Fibroblast of upper back skin (primary cell): ENCODE data around the gene MACROD2.
A peak's percentile ranks its signal among the peaks of the same experiment; 100 is the strongest.
"Not testable (repeated sequence)": the region's sequence is repeated elsewhere in the genome, so short reads cannot be mapped to it uniquely, and the experiment has no call there.

Source experiments
- DNase-seq: peaks from one replicate; pipeline ENCODE4 v3.0.0-alpha.2; 2013

The MACROD2 gene

GRCh38 chr20:15075586-15075985 is 1080.3 kb downstream of the MACROD2 start:
- DNase-seq = no peak

DNA sequence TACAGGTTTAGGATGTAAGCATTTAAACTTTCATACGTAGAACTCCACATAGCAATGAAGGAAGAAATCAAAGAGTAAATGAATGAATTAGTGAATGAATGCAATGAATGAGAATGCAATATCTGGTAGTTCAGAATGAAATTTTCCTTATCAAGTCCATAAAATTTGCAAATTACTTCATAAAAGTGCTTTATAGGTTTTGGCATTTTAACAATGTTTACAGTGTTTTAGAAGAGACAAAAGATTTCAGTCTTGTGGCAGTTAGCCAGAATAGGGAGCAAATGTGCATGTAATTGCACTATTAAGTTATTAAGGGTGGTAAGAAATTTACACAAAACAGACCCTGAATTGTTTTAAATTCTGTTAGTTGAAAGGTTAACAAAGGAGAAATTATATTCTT is 1081.5 kb downstream of the MACROD2 start:
- DNase-seq = no peak

- no peak for DNase-seq
Observed at GRCh38 chr20:15077733-15078250, 1082.5 kb downstream of the MACROD2 start.

- no peak for DNase-seq
Observed at GRCh38 chr20:15079594-15080340, 1084.5 kb downstream of the MACROD2 start.

GRCh38 chr20:15081261-15081660 is 1085.9 kb downstream of the MACROD2 start:
- DNase-seq = no peak

- DNase-seq = peak; percentile 25
Observed at GRCh38 chr20:15091421-15092037, 1096.2 kb downstream of the MACROD2 start.

GRCh38 chr20:15098351-15098750 is 1103.0 kb downstream of the MACROD2 start:
- DNase-seq = no peak

GRCh38 chr20:15099130-15099529 is 1103.8 kb downstream of the MACROD2 start:
- no peak for DNase-seq

DNA sequence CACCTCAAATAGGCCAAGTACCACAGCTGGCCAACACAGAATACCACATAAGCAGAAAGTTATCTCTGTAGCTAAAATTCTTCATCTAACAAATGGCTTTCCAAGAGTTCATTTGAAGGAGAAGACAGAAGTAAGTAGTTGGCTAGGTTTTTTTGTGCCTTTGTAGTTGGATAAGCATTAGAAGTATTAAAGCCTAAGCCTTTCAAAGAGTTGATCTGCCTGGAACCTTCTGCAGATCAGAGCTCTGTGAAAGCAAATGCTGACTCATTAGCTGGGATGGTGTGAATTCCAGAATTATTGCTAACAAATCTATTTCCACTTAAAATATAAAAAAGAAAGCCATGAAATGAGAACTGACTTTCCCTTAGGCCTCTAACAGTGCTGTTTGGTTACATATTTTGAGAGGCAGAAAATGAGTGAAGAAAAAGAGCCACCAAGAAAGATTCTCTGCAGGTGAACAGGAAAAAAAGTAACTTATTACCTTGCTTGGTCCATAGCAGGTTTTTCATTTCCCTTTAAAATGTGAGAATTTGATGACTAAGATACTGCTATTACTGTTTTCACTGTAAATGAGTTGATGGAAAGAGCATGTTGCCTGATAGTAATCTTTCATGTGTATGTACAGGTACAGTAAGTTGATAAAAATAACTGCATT is 1105.3 kb downstream of the MACROD2 start:
- DNase-seq = peak; percentile 26

DNA sequence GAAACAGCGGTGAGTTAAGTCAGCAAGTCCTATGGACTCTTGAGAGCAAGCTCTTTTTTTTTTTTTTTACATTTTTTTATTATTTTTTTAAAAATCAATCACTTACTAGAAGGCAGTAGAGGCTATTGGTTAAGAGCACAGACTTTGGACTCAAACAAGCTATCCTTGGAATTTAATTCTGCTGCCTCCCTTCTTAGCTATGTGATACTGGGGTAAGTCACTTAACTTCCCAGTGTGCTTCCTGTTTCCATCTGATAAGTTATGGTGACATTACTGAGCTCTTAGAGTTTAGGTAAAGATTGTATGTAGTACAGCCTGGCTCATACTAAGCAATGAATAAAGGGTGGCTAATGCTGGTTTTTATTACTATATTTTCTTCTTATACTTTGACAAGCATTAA is 1112.6 kb downstream of the MACROD2 start:
- no peak for DNase-seq

GRCh38 chr20:15109494-15109893 is 1114.2 kb downstream of the MACROD2 start:
- no peak for DNase-seq

DNA sequence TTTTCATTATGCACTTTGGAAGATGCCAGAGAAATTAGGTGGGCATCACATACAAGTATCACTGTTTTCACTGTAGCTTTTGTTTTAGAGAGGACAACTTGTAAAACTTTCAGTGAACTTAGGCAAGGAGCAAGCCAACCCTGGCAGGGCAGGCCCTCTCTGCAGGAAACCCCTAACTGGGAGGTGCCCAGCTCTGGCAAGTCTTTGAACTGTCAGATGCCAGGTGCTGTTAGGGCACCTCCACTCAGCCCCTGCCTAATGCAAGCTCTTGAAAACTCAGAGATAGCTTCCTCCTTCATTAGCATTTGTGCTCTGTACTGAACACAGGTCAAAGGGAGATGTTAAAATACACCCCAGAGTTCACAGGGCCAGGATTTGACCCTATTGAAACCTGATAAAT is 1116.3 kb downstream of the MACROD2 start:
- no peak for DNase-seq

DNA sequence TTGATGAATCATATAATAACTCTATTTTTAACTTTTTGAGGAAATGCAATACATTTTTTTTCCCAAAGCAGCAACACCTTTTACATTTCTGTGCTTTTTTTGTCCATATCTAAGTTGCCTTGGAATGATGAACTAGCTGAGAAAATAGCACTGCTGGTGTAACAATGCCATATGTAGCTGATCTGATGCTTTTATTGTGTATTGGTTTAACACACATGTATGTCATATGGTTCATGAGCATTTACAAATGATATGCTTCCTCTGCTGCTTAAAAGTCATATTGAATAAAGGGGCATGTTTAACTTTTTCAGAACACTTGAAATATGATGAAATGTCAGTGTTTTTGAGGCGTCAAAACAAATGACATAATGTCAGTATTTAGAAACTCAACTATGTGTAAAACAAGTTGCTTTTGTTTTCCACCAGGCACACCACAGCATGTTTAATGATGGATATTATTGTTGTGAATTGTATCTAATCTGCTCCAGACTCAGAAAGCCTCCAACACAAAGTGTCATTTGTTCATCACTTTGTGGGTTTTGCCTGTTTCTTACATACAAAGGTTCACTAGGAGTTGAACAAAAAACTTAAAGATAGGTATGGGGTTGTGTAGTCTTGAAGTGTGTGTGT is 1117.9 kb downstream of the MACROD2 start:
- no peak for DNase-seq

DNA sequence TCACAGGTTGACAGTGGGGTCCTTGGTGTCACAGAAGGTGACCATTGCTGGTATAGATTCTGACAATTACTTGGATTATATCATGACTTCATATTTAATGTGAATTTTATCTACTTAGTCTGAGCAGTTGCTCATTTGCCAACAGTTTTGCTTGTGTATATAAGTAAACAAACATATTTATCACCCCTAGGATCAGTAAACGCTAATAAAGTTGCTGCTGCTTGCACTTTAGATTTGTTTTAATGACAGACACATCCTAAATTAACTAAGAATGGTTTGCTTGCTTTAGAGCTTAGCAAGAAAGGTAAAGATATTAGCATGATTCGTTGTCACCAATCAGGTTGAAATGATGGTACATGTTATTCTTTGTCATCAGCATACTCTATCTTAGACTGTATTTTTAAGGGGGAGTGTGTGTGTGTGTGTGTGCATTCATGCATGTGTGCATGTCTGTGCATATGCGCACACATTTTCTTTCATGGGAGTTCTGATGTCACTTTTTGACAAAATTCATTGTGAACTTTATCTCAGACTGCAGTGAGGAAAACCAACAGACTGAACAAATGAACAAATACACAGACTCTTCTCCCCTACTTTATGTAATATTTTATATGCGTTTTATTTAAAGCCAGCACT is 1124.7 kb downstream of the MACROD2 start:
- DNase-seq = no peak

GRCh38 chr20:15122613-15123012 is 1127.3 kb downstream of the MACROD2 start:
- no peak for DNase-seq

GRCh38 chr20:15131176-15131575 is 1135.9 kb downstream of the MACROD2 start:
- DNase-seq = no peak

DNA sequence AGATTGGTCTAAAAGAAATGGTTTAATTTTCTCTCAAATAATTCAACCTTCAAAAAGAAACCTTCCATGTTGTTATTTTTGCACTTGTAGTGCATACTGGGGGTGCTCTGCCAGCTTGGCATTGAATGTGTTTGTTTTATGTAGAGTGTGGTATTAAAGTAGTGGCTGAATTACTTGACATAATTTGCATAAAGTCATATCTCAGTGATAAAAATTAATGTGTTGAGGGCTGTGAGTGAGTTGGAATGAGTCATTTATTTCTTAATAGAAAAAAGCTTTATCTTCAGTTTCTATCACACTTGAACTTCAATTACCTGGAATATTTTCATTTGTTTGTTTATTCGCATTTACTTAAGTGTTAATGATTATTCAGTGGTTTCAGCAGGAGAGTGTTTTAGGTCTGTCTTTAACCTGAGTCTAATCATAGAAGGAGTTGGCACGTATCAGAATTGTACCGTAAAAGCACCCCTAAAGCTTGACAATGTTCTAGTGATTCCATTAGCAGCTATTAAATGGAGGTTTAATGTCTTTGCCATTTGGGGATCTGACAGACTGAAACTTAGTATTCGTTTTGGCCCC is 1143.3 kb downstream of the MACROD2 start:
- DNase-seq = no peak

DNA sequence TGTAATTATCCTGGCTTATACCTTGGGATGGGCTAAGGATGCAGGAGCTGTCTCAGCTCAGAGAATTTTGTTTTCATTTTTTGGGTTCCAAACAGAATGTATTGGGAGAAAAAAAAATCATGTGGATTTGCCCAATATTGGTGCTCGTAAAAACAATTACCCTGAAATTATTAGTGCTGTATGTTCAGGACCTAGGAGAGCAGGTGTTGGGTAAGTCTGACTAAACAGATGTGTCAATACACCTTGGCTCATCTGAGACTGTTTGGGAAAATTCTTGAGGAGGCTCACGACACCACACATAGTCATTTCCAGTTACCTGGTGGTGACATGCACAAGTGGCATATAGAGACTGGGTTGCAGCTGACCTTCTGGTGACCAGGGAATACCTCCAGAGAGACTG is 1144.2 kb downstream of the MACROD2 start:
- no peak for DNase-seq

DNA sequence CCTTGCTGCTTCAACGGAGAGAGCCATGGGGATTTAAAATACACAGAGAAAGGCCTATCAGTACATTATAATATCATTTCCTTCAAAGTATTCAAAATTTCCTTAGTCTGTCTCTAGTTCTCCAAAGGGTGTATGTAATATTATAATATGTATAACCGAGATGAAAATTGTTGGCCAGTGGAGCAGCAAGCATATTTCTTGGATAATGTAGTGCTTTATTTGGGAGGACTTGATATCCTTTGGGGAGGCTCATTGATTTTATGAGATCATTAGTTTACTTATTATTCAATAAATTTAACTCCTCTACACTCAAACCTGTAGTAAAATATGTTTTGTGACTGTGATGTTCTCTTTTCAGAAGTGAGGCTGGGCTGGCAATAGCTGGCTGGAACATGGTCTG is 1145.0 kb downstream of the MACROD2 start:
- DNase-seq = no peak

DNA sequence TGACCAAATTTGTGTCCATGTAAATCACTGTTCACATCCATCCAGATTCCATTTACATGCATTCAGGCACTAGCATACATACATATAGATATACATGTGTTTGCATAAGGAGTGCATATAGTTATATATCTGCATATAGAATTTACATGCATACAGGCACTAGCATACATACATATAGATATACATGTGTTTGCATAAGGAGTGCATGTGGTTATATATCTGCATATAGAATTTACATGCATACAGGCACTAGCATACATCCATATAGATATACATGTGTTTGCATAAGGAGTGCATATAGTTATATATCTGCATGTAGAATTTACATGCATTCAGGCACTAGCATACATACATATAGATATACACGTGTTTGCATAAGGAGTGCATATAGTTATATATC is 1145.6 kb downstream of the MACROD2 start:
- not testable (repeated sequence) for DNase-seq

DNA sequence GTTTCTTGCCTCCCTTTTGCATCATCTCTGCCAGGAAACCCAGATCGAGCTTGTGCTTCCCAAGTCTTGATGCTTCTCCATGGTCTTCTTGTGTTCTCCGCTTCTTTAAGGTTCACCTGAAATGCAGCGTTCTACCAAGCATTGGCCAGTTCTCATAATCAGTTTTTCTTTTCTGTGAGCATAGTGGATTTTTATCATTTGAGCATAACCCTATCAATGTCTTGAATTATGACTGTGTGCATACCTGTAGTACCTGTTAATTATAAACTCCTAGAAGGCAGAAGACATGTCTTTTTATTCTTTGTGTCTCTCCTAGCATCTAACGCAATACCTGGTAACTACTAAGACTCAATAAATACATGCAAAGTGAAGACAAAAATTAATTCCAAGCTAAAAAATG is 1146.5 kb downstream of the MACROD2 start:
- no peak for DNase-seq

- DNase-seq = no peak
Observed at GRCh38 chr20:15143478-15143877, 1148.2 kb downstream of the MACROD2 start.

- no peak for DNase-seq
Observed at GRCh38 chr20:15144916-15145315, 1149.6 kb downstream of the MACROD2 start.
